ENCODE results near the gene IGSF21.

DNA sequence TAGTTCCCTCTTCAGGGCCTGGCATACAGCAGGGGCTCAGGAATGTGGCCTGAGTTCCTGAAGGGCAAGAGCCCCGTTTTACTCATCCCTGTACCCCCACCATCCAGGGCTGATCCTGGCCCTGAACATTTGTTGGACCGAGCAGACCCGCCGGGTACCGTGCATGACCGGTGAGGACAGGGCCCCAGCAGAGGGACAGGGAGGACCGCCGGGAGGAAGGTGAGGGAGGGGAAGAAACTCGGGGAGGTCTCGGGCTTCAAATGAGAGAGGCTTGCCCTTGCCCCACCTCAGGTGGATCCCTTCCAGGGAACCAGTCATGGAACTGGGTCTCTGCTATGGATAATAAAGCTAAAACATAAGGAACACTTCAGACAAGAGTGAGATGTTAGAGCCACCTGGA, 205.4 kb downstream of the IGSF21 start:
- TF ChIP-seq ZNF274 (IDR thresholded peaks at IDR 0.05; ENCODE audit: low read depth, low read length): no peak
- no peak for TF ChIP-seq SUZ12 (IDR thresholded peaks at IDR 0.05; ENCODE audit: extremely low read depth, insufficient read depth, insufficient read length)
- no peak for TF ChIP-seq YY1 (IDR thresholded peaks at IDR 0.05; ENCODE audit: insufficient read depth, insufficient read length)
